ENCODE measurements around the gene BBX. TPM values are rescaled to one million over a fixed set of nuclear protein-coding genes. Genes with fewer than 3 reads are reported as not detected.
"Not testable (repeated sequence)": the region's sequence is repeated elsewhere in the genome, so short reads cannot be mapped to it uniquely, and the experiment has no call there.

BBX gene
- total RNA-seq, 1 experiment from 2014 or later, result 14.8 TPM

DNA sequence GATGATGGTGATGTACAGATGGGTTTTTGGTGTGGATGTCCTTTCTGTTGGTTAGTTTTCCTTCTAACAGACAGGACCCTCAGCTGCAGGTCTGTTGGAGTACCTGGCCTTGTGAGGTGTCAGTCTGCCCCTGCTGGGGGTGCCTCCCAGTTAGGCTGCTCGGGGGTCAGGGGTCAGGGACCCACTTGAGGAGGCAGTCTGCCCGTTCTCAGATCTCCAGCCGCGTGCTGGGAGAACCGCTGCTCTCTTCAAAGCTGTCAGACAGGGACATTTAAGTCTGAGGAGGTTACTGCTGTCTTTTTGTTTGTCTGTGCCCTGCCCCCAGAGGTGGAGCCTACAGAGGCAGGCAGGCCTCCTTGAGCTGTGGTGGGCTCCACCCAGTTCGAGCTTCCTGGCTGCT is 174.6 kb downstream of the BBX start:
- in situ Hi-C loops (cut with HindIII; ENCODE audit: low pct_unique_long_range_greater_than_20kb, low sequenced_read_pairs), result not testable (repeated sequence)

DNA sequence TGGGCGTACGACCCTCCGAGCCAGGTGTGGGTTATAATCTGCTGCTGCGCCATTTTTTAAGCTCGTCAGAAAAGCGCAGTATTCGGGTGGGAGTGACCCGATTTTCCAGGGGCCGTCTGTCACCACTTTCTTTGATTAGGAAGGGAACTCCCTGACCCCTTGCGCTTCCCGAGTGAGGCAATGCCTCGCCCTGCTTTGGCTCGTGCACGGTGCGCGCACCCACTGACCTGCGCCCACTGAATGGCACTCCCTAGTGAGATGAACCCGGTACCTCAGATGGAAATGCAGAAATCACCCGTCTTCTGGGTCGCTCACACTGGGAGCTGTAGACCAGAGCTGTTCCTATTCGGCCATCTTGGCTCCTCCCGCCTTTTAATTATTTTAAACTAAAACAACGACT is 175.1 kb downstream of the BBX start:
- in situ Hi-C loops (cut with HindIII; ENCODE audit: low pct_unique_long_range_greater_than_20kb, low sequenced_read_pairs); DNase-seq (ENCODE audit: low read depth): not testable (repeated sequence)

More for the DNA sequence above, 174.6 kb downstream of the BBX start:
- DNase-seq (ENCODE audit: low read depth), result not testable (repeated sequence)

DNA sequence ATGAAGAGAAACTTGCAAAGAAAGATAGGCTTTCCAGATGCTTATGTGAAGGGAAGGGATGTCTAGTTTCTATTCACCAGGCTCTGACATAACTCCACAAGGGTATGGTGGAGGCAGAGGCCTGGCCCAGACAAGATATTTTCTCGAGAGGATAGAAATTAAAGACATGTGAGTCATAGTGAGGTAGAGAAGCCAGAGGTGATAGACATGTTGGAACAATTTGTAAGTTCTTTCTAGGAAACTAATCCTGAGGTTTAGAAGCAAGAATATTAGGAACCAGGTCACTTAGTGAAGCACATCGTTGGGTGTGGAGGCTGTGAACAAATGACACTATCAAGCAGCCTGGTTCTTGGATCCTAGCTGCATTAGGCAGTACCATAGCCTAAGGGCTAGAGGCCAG is 176.9 kb downstream of the BBX start:
- no peak for DNase-seq (ENCODE audit: low read depth)

DNA sequence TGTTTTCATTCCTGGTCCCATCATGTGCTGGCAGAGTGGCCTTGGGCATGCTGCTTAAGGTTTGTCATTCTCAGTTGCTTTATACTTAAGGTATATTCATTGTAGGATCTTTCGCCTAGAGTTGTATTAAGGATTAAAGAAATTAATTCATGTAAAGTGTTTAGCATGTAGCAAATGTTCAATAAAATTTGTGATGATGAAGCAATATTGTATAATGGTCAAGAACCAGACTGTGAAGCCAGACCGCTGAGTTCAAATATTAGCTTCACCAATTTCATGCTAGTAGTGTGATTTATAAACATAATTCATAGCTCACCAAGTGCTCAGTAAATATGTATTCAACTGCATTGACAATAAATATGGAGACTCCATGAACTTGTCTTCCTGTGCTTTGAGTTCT is 178.5 kb downstream of the BBX start:
- DNase-seq (ENCODE audit: low read depth), result no peak
- in situ Hi-C loops (cut with HindIII; ENCODE audit: low pct_unique_long_range_greater_than_20kb, low sequenced_read_pairs), result no loop called here

More for the DNA sequence above, 176.9 kb downstream of the BBX start:
- in situ Hi-C loops (cut with HindIII; ENCODE audit: low pct_unique_long_range_greater_than_20kb, low sequenced_read_pairs), result no loop called here

DNA sequence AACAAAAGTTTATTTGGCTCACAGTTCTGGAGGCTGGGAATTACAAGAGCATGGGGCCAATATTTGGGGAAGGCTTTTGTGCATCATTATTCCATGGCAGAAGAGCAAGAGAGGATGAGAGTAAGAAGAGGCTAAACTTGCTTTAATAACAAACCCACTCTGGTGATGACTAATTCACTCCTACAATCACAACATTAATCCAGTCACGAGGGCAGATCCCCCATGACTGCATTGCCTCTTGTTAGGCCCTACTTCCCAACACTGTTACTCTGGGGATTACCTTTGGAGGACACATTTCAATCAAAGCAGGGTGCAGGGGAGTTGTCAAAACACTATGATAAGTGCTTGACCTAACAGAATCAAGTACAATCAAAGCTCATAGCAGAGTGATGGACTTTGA is 181.7 kb downstream of the BBX start:
- in situ Hi-C loops (cut with HindIII; ENCODE audit: low pct_unique_long_range_greater_than_20kb, low sequenced_read_pairs), result no loop called here
- peak; percentile 14 for DNase-seq (ENCODE audit: low read depth)

DNA sequence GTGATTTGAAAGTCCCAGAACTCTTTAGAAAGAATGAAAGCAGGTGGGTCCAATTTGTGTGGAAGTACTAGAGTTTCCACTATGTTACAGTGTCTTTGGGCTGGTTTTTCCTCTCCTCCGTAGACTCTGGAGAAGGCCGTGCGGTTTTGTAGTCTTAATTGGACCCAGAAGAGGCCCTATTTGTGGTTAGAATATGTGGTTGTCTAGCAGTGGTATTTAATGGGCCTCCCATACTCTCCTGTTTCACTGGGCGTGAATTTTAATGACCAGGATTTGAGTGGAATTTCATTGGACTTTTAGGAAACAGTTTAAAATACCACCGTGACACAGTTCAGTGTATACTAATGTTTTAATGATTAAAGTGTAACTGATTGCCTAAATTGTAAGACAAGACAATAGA is 182.3 kb downstream of the BBX start:
- no peak for DNase-seq (ENCODE audit: low read depth)
- in situ Hi-C loops (cut with HindIII; ENCODE audit: low pct_unique_long_range_greater_than_20kb, low sequenced_read_pairs), result no loop called here

DNA sequence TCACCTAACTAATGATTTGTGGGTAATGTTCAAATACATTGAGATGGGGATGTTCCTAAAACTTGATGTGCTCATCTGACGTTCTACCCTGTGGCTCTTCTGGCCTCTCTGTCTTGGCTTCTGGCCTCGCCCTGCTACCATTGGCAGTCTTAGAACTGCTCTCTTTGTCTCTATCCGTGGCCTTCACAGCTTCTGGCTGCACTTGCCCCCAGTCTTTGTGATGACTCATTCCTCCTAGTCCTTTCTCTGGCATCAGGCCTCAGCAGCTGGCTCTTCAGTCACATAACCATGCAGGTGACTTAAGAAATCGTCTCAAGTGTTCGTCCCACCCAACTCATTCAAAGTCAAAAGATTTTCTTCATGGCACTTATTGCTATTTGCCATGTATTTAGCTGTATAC is 188.1 kb downstream of the BBX start:
- DNase-seq (ENCODE audit: low read depth), result no peak
- in situ Hi-C loops (cut with HindIII; ENCODE audit: low pct_unique_long_range_greater_than_20kb, low sequenced_read_pairs), result no loop called here

DNA sequence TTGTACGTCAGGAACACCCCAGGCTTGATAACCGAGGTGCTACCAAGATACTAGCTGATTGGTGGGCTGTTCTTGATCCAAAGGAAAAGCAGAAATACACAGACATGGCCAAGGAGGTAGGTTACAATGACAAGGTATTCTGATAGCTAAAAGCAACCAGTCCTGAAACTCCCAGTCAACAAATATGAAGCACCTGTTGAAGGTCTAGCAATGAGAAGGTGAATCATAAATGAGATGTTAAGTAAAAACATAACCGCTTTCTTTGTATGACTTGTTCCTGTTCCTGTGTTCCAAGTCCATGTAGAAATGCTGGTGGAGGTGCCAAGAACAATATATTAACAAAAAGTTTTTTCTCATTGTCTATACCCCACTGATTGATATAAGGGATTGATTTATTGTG is 194.0 kb downstream of the BBX start:
- in situ Hi-C loops (cut with HindIII; ENCODE audit: low pct_unique_long_range_greater_than_20kb, low sequenced_read_pairs), result no loop called here
- DNase-seq (ENCODE audit: low read depth), result no peak

DNA sequence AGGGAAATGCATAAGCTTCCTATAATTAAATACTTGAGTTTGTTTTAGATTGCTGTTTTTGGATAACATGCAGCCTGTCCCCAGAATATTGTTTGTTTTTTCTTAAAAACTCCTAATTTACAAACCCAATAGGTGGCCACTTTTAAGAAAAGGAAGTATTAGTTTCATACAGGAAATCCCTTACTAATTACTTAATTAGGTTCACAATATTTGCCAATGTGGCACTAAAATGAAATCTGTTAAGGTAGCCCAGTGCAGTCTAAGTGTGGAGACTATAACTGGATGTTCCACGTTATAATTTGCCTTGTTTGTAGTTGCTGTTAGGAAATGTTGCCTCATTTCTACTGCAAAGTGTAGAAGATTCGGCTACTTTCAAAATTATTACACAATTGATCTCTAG is 195.8 kb downstream of the BBX start:
- in situ Hi-C loops (cut with HindIII; ENCODE audit: low pct_unique_long_range_greater_than_20kb, low sequenced_read_pairs), result no loop called here

DNA sequence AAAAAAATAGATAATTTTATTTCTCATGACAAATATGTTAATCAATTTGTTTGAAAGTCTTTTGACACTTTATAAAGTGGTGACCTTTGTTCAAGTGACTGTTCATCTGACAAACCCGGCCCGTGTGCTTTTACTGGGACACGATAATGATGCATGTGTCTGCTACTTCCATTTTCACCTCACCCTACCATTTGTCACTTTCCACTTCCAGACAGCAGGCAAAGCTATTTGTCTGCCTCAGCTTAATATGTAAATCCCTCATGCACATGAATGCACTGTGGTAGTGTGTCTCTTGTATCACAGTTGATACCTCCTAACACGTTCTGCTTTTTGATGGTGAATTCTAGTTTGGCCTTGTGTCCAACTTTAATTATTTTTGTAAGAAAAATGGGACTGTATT is 204.3 kb downstream of the BBX start:
- in situ Hi-C loops (cut with HindIII; ENCODE audit: low pct_unique_long_range_greater_than_20kb, low sequenced_read_pairs), result no loop called here
- no peak for DNase-seq (ENCODE audit: low read depth)

More for the DNA sequence above, 195.8 kb downstream of the BBX start:
- DNase-seq (ENCODE audit: low read depth), result no peak

DNA sequence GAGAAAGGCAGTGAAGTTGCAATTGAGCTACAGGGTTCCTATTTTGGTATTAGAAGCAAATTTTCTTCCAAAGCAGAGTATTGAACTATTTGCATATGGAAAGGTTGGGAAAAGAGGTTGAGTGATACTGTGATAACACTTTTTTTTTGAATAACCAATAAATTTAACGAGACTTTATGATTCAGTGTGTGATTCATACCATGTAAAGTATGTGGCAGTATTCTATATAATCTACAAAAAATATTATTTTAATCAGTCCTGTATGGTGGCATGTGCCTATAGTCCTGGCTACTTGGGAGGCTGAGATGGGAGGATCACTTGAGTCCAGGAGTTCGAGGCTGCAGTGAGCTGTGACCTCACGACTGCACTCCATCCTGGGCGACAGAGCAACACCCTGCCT is 206.9 kb downstream of the BBX start:
- in situ Hi-C loops (cut with HindIII; ENCODE audit: low pct_unique_long_range_greater_than_20kb, low sequenced_read_pairs), result no loop called here
- no peak for DNase-seq (ENCODE audit: low read depth)

DNA sequence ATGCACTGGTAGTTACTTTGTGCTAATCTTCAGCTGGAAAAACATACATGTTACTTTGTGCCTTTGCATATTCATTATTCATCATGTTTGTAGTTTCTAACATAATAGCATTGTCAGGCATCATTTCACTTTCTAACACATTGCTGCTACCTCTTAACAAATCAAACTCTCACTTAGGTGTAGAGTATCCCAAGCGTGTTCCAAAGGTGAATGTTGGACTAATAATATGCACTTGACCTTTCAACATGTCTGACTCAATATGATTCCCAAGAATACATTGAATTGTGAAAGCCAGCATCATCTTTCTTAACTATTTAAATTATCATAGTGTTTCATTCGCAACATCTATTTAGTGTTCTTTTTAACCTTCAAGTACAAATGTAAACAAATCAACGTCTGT is 211.6 kb downstream of the BBX start:
- DNase-seq (ENCODE audit: low read depth), result no peak
- in situ Hi-C loops (cut with HindIII; ENCODE audit: low pct_unique_long_range_greater_than_20kb, low sequenced_read_pairs), result no loop called here

DNA sequence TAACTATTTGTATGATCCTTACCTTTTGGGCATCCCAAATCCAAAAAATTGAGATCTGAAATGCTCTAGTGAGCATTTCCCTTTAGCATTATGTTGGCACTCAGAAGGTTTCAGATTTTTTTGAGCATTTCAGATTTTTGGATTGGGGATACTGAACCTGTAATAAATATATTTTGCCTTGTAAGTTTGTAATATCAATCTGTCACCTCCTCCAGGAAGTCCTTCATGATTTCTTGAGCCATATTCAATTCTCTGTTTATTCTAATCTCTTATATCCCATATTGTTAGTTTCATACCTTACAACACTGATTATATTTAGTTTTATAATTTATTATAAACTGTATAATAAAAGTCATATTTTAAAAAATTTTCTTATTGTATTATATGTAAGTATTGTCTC is 215.2 kb downstream of the BBX start:
- in situ Hi-C loops (cut with HindIII; ENCODE audit: low pct_unique_long_range_greater_than_20kb, low sequenced_read_pairs), result no loop called here
- no peak for DNase-seq (ENCODE audit: low read depth)

DNA sequence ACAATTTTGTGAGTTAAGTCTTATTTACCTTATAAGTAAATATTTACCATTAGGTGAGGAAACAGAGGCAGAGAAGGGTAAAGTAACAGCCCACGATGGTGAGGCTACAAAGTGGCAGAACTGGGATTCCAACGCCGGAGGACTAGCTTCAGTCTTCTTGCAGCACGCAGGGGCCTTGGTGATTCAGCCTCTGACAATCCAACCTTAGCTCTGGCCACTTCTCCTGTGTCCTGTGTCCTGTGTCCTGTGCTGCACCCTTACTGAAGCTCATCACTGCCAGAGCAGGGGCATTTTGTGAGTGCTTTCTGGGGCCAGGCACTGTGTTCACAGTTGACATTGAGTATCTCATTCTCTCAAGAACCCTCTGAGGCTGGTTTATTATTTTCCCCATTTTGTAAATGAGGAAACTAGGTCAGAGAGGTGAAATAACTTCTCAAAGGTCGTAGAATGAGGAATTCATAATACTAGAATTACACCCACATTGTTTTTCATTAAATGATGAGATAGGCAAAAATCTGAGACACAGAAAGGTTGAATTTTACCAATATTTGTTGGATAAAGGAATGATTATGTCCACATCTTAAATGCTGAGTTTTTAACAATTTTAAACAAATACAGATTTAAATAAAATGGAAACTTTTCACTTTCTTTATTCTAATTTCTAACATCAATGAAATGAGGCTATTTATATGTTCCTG is 215.9 kb downstream of the BBX start:
- in situ Hi-C loops (cut with HindIII; ENCODE audit: low pct_unique_long_range_greater_than_20kb, low sequenced_read_pairs), result no loop called here
- no peak for DNase-seq (ENCODE audit: low read depth)

DNA sequence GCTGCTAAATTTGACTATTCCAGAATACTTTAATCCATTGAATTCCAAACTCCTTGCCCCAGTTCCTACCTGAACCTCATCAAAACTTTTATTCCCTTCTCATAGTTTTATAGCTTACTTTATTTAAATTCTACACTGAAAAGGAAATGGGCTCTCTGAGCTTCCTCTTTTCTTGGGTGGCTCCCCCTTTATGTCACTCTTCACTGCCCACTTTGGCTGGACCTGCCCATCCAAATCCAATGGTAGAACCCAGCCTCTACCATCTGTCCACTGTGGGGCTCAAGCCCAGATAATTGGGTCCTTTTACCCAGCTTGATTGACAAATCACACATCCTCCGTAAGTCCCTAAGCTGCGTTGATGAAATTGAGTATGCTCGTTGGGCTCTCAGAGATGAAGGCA is 216.5 kb downstream of the BBX start:
- no peak for DNase-seq (ENCODE audit: low read depth)
- in situ Hi-C loops (cut with HindIII; ENCODE audit: low pct_unique_long_range_greater_than_20kb, low sequenced_read_pairs), result no loop called here

DNA sequence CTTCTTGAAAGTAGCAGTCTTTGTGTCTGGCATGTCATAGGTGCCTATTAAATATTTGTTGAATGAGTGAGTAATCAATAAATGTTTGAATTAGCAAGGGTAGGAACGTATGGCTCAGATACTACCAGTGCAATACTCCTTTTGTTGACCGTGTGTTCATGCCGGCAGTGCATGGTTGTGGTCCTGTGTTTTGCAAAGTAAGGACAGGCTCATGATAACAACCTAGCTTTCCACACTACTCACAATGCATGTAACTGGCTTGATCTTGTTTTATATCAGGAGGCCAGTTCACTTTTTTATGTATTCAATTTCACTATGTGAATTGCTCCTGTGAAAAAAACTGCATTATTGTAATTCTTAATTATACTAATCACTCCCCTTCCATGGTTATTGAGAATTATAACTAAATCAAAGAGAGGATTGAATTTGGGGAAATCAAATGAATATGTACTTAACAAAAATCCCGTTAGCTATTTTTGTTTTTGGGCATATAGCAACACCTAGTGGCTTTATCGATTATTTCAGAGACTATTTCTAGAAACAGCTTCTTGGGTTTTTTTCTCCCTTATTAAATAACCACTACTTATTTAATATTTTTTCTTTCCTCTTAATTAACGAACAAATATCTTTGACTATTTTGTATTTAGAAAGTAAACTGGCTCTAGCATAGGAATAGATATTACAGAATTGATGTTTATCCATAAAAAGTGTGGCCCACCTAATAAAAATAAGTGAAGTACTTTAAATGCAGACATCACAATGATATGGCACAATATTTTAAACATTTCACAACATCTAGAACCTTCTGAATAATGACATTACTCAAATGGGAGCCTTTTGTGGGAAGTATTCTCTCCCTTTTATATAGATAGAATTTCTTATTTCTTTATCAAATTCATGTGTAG is 218.5 kb downstream of the BBX start:
- in situ Hi-C loops (cut with HindIII; ENCODE audit: low pct_unique_long_range_greater_than_20kb, low sequenced_read_pairs), result no loop called here
- DNase-seq (ENCODE audit: low read depth), result no peak

DNA sequence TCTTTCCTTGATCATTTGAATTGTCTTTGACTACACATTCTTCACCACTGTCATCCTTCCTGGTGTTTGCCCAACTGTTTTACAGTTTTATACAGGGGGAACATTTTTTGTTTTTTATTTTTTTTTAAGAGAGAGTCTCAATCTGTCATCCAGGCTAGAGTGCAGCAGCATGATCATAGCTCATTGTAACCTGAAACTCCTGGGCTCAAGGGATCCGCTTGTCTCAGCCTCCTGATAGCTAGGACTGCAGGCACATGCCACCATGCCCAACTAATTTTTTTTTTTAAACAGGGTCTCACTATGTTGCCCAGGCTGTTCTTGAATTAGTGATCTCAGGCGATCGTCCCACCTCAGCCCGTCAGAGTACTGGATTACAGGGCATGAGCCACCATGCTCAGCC is 222.6 kb downstream of the BBX start:
- no peak for DNase-seq (ENCODE audit: low read depth)
- in situ Hi-C loops (cut with HindIII; ENCODE audit: low pct_unique_long_range_greater_than_20kb, low sequenced_read_pairs), result no loop called here

DNA sequence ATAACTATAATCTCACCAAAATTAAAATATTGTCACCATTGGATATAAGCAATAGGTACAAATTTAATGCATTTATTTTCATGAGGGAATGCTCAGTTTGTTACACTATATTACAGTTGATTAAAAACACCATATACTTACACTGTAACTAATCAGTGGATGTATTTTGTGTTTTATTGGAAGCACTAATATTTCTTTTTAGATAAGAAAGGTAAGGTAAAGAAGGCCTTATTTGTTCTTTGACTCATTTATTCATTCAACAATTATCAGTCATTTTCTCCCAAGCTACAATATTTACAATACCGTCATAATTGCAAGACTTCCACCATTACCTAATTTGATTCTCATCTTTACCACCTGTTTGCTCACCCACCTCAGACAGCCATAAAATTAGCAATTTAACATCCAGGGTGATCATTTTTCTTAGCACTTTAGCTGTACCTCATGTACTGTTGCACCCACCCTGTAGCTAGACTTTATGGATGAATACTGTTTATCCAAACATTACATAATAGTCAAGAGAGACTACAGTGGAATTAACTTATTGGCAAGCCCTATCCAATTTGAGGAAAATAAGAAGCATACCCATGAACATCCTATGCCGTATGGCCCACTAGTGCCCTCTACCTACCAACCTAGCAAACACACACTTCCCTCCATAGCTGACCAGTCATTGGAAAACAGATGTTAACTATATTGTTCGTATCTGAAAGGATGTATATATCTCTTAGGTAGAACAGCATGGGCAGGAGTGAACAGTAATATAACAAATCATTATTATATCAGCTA is 229.6 kb downstream of the BBX start:
- DNase-seq (ENCODE audit: low read depth), result peak; percentile 6
- in situ Hi-C loops (cut with HindIII; ENCODE audit: low pct_unique_long_range_greater_than_20kb, low sequenced_read_pairs), result no loop called here

DNA sequence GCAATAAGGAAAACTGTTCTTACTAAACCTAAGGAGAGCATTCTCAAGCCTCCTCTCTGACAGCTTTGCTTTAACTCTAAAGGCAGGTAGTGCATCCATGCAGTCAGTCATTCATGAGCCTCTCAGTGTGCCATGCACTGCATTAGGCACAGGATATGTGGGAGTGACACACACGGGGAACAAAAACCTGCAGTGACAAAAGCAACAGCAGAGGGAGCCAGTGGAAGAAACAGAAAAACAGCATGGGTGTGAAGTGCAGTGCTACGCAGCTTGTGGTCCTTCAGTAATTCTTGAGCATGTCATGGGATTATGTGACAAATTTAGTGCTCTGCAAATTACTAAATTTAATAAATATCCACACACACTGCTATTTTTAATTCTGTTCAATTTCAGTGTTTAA is 230.7 kb downstream of the BBX start:
- peak; percentile 27 for DNase-seq (ENCODE audit: low read depth)
- in situ Hi-C loops (cut with HindIII; ENCODE audit: low pct_unique_long_range_greater_than_20kb, low sequenced_read_pairs), result no loop called here
